ENCODE measurements around the gene CD99. TPM values are rescaled to one million over a fixed set of nuclear protein-coding genes. Genes with fewer than 3 reads are reported as not detected.
"Not testable (repeated sequence)": the region's sequence is repeated elsewhere in the genome, so short reads cannot be mapped to it uniquely, and the experiment has no call there.

CD99 gene
- total and polyA plus RNA-seq, 11 donors = 216 to 477 (median 276) TPM

DNA sequence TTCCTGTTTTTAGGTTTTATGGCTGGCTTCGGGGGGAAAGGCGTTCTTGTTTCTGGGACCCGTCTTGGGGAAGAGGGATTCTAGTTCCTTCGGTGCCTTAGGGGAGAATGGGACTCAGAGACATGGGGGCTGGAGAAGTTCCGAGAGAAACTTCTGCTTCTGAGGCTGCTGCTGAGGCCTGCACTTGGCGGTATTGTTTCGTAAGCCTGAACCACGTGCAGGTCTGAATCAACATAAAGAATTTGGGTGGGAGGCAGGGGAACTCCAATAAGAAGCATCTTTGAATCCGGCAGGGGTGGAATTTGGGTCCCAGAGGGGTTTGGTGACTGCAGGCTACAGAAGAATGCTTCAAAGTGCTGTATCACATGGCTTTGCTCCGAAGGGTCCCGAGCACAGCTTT, 75.8 kb downstream of the CD99 start:
- H3K36me3 ChIP-seq = no peaks in the 10 kb centered on the region
- H3K4me1 ChIP-seq = peaks cover 0 to 10% (median 0%) of the 10 kb centered on the region in 12 donors
- TF ChIP-seq, protein P1, sequence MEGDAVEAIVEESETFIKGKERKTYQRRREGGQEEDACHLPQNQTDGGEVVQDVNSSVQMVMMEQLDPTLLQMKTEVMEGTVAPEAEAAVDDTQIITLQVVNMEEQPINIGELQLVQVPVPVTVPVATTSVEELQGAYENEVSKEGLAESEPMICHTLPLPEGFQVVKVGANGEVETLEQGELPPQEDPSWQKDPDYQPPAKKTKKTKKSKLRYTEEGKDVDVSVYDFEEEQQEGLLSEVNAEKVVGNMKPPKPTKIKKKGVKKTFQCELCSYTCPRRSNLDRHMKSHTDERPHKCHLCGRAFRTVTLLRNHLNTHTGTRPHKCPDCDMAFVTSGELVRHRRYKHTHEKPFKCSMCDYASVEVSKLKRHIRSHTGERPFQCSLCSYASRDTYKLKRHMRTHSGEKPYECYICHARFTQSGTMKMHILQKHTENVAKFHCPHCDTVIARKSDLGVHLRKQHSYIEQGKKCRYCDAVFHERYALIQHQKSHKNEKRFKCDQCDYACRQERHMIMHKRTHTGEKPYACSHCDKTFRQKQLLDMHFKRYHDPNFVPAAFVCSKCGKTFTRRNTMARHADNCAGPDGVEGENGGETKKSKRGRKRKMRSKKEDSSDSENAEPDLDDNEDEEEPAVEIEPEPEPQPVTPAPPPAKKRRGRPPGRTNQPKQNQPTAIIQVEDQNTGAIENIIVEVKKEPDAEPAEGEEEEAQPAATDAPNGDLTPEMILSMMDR (IDR thresholded peaks at IDR 0.05) = no peak
- TF ChIP-seq POLR2A (IDR thresholded peaks at IDR 0.05) = no peak
- ATAC-seq (no peak), DNase-seq (no peak)
- H3K9me3 ChIP-seq = no peaks in the 10 kb centered on the region
- no peak overlapping the region for H3K4me3 ChIP-seq
- H3K27ac ChIP-seq = no peak overlapping the region
- WGBS, 4 donors = 85 to 94% (median 91%) methylated on average over 11 of the region's 11 CpGs
- H3K27me3 ChIP-seq = no peaks in the 10 kb centered on the region
- intact Hi-C loops (cut with DNase I) = loop anchor here in 1 of 10 donors (10.0 kb wide), 1 partner anchor 62 kb away; no protein-coding TSS in a partner anchor

DNA sequence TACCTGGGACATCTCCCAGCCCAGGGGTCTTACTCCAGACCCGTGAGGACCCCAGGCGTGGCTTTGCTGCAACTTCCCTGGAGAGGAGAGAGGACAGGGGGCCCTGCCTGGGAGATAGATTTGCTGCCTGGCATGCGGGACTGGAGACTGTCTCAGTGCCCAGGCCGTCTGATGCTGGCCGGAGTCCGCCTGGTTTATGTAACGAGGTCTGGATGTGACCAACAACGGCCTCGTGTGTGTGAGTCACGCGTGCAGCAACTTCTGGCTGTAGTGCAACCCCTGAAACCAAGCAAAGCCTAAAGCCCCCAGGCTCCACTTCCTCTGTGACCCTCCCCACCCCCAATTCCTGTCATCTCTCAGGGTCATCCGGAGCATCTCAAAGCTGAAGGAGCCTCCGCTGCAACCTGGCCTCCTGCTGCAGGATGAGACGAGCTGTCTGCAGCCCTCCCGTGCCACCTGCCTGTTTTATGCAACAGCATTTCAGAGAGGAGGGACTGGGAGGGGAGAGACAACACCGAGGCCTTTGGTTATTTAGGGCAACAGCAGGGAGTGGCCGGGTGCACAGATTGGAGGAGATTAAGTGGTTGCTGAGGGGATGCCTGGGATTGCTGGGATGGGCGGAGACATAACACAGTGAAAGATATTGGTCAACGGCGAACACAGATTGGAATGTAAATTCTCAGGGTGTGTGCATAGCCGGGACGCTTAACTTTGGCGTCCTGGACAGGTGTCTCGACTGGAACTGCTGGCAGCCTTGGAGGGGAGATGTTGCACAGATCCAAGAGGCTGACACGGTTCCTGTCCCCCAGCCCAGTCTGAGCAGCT, 76.7 kb downstream of the CD99 start:
- Histone ChIP-seq H3K4me3 (no peak overlapping the region), H3K27me3 (no peaks in the 10 kb centered on the region), H3K4me1 (peaks cover 0 to 10% (median 0%) of the 10 kb centered on the region in 12 donors), H3K27ac (no peak overlapping the region), H3K36me3 (no peaks in the 10 kb centered on the region), H3K9me3 (no peaks in the 10 kb centered on the region)
- ATAC-seq = peak; percentile 75 to 94 (median 80)
- DNase-seq = peak in 4 of 5 donors; percentile 38 to 60 (median 48)
- intact Hi-C loops (cut with DNase I) = loop anchor here in 1 of 10 donors (10.0 kb wide), 1 partner anchor 63 kb away; no protein-coding TSS in a partner anchor
- no peak for TF ChIP-seq POLR2A (IDR thresholded peaks at IDR 0.05)
- TF ChIP-seq, protein P1 (IDR thresholded peaks at IDR 0.05) = no peak
- WGBS, 4 donors = 30 to 42% (median 36%) methylated on average over 21 to 25 of the region's 25 CpGs

DNA sequence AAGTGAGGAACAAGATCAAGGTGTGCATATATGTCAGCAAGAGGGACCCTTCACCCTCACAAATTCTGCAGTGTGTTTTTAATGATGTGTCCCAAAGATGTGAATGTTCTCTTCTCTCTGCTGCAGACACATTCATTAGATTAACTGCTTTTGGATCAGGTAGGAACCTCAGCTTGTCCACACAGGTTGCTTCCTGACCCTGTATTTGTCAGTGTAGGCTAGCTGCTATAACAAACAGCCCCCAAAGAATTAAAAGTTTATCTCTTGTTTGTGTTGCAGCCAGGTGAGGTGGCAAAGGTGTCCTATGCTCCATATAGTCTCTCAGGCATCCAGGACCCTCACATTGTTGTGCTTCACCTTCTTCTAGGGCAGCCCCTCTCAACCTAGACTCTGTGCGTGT, 78.5 kb downstream of the CD99 start:
- Histone ChIP-seq H3K27ac (no peak overlapping the region), H3K4me3 (no peak overlapping the region), H3K36me3 (no peaks in the 10 kb centered on the region), H3K4me1 (peaks cover 0 to 10% (median 0%) of the 10 kb centered on the region in 12 donors), H3K27me3 (peaks cover 0 to 2% (median 0%) of the 10 kb centered on the region in 9 donors), H3K9me3 (peaks cover 0 to 7% (median 0%) of the 10 kb centered on the region in 12 donors)
- WGBS, 4 donors = 80 to 89% (median 82%) methylated on average over 1 of the region's 1 CpG
- DNase-seq = no peak
- intact Hi-C loops (cut with DNase I) = loop anchor here in 2 of 10 donors (5.0 to 10.0 kb wide), 2 partner anchors 65 to 123 kb away; no protein-coding TSS in a partner anchor
- TF ChIP-seq, protein P1 (IDR thresholded peaks at IDR 0.05) = no peak
- TF ChIP-seq POLR2A (IDR thresholded peaks at IDR 0.05) = no peak
- no peak for ATAC-seq

DNA sequence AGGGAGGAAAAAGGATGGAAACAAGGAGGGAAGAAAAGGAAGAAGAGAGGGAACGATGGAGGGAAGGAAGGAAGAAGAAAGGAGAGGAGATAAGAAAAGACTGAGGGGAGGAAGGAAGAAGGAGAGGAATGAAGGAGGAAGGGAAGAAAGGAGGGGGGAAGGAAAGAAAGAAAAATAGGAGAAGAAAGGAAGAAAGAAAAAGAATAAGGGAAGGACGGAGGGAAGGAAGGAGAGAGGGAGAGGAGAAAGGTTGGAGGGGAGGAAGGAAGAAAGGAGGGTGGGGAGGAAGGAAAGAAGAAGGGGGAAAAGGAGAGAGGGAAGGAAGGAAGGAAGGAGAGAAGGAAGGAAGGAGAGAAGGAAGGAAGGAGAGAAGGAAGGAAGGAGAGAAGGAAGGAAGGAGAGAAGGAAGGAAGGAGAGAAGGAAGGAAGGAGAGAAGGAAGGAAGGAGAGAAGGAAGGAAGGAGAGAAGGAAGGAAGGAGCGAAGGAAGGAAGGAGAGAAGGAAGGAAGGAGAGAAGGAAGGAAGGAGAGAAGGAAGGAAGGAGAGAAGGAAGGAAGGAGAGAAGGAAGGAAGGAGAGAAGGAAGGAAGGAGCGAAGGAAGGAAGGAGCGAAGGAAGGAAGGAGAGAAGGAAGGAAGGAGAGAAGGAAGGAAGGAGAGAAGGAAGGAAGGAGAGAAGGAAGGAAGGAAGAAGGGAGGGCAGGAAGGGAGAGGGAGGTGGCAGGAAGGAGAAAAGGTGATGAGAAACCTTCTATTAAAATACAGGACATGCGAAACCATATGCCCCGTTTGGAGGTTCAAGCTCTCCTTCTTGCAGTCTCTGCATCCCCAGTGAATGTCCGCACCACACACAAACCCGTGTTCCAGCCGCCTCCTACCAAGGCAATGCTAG, 82.3 kb downstream of the CD99 start:
- H3K27ac ChIP-seq, H3K4me3 ChIP-seq, H3K36me3 ChIP-seq, ATAC-seq, H3K4me1 ChIP-seq, DNase-seq: not testable (repeated sequence)
- 85 to 86% (median 86%) methylated on average over 8 to 10 of the region's 10 CpGs for WGBS, 4 donors
- intact Hi-C loops (cut with DNase I) = loop anchor here in 1 of 10 donors (5.0 kb wide), 1 partner anchor 119 kb away; no protein-coding TSS in a partner anchor
- H3K9me3 ChIP-seq = peaks cover 0 to 13% (median 0%) of the 10 kb centered on the region in 12 donors
- H3K27me3 ChIP-seq = peaks cover 0 to 11% (median 0%) of the 10 kb centered on the region in 9 donors
